ENCODE results near the gene MARVELD1. TPM values are rescaled to one million over a fixed set of nuclear protein-coding genes. Genes with fewer than 3 reads are reported as not detected.
A peak's percentile ranks its signal among the peaks of the same experiment; 100 is the strongest.
"Not testable (repeated sequence)": the region's sequence is repeated elsewhere in the genome, so short reads cannot be mapped to it uniquely, and the experiment has no call there.

MARVELD1 gene
- total and polyA plus RNA-seq, 2 experiments from 2014 or later, result 29.4 to 64.8 TPM

GRCh38 chr10:97679594-97679993 is 33.9 kb upstream of the MARVELD1 start:
- Histone ChIP-seq H3K4me2 (ENCODE audit: unreplicated experiment) (no peak overlapping the region), H3K27me3 (replicated peaks; ENCODE audit: insufficient read depth) (no peaks in the 10 kb centered on the region), H3K4me3 (no peak overlapping the region), H3K79me2 (ENCODE audit: insufficient read depth) (peaks cover 65% of the 10 kb centered on the region), H2AFZ (no peak overlapping the region), H3K27ac (no peak overlapping the region), H4K20me1 (ENCODE audit: insufficient read depth) (no peaks in the 10 kb centered on the region), H3F3A (ENCODE audit: insufficient read depth) (peaks cover 52% of the 10 kb centered on the region), H3K9me3 (ENCODE audit: low read depth) (no peaks in the 10 kb centered on the region), H3K4me1 (ENCODE audit: insufficient read depth) (peaks cover 26% of the 10 kb centered on the region), H3K36me3 (ENCODE audit: low read depth) (peaks cover 33% of the 10 kb centered on the region; the same call in 1 of the 2 replicates), H3K9ac (no peak overlapping the region), H3K9me2 (ENCODE audit: insufficient read depth) (no peaks in the 10 kb centered on the region)
- in situ Hi-C loops (cut with MboI), result no loop called here
- 81 to 83% methylated on average over 15 to 16 of the region's 16 CpGs for WGBS, 2 experiments (ENCODE audit: low coverage in 1 of 2, low lambda C conversion rate in 2 of 2, missing lambda C conversion rate in 2 of 2)
- TF ChIP-seq EZH2phosphoT487 (IDR thresholded peaks at IDR 0.05; ENCODE audit: insufficient read depth, low read depth) (no peak), EZH2 (IDR thresholded peaks at IDR 0.05; ENCODE audit: insufficient read depth, poor library complexity, severe bottlenecking) (no peak)
- no peak for DNase-seq

GRCh38 chr10:97682042-97682441 is 31.5 kb upstream of the MARVELD1 start:
- DNase-seq, result no peak
- Histone ChIP-seq H3K4me2 (ENCODE audit: unreplicated experiment) (no peak overlapping the region), H3K9me3 (ENCODE audit: low read depth) (no peaks in the 10 kb centered on the region), H4K20me1 (ENCODE audit: insufficient read depth) (no peaks in the 10 kb centered on the region), H3K27ac (no peak overlapping the region), H3K79me2 (ENCODE audit: insufficient read depth) (peaks cover 87% of the 10 kb centered on the region), H3K9ac (no peak overlapping the region), H3K36me3 (ENCODE audit: low read depth) (peaks cover 14% of the 10 kb centered on the region; the same call in 1 of the 2 replicates), H3F3A (ENCODE audit: insufficient read depth) (peaks cover 55% of the 10 kb centered on the region), H2AFZ (no peak overlapping the region), H3K4me3 (no peak overlapping the region), H3K9me2 (ENCODE audit: insufficient read depth) (no peaks in the 10 kb centered on the region), H3K27me3 (replicated peaks; ENCODE audit: insufficient read depth) (no peaks in the 10 kb centered on the region), H3K4me1 (ENCODE audit: insufficient read depth) (peaks cover 31% of the 10 kb centered on the region)
- in situ Hi-C loops (cut with MboI), result no loop called here
- WGBS, 2 experiments (ENCODE audit: low coverage in 1 of 2, low lambda C conversion rate in 2 of 2, missing lambda C conversion rate in 2 of 2), result 68 to 83% methylated on average over 4 of the region's 4 CpGs
- TF ChIP-seq EZH2phosphoT487 (IDR thresholded peaks at IDR 0.05; ENCODE audit: insufficient read depth, low read depth) (no peak), EZH2 (IDR thresholded peaks at IDR 0.05; ENCODE audit: insufficient read depth, poor library complexity, severe bottlenecking) (no peak)

- TF ChIP-seq EZH2phosphoT487 (IDR thresholded peaks at IDR 0.05; ENCODE audit: insufficient read depth, low read depth) (no peak), EZH2 (IDR thresholded peaks at IDR 0.05; ENCODE audit: insufficient read depth, poor library complexity, severe bottlenecking) (no peak)
- Histone ChIP-seq H3K4me3 (peak overlapping the region; percentile 91), H3K36me3 (ENCODE audit: low read depth) (no peaks in the 10 kb centered on the region), H3K79me2 (ENCODE audit: insufficient read depth) (peaks cover 76% of the 10 kb centered on the region), H3K27me3 (replicated peaks; ENCODE audit: insufficient read depth) (no peaks in the 10 kb centered on the region), H3K9me2 (ENCODE audit: insufficient read depth) (no peaks in the 10 kb centered on the region), H3K27ac (peak overlapping the region; percentile 99), H3K9ac (peak overlapping the region; percentile 94), H3K4me2 (ENCODE audit: unreplicated experiment) (peak overlapping the region; percentile 96), H3F3A (ENCODE audit: insufficient read depth) (peaks cover 56% of the 10 kb centered on the region), H4K20me1 (ENCODE audit: insufficient read depth) (no peaks in the 10 kb centered on the region), H2AFZ (peak overlapping the region; percentile 8; the same call in 1 of the 2 replicates), H3K4me1 (ENCODE audit: insufficient read depth) (peaks cover 44% of the 10 kb centered on the region), H3K9me3 (ENCODE audit: low read depth) (no peaks in the 10 kb centered on the region)
- in situ Hi-C loops (cut with MboI), result no loop called here
- peak; percentile 71 for DNase-seq
- WGBS, 2 experiments (ENCODE audit: low coverage in 1 of 2, low lambda C conversion rate in 2 of 2, missing lambda C conversion rate in 2 of 2), result 24 to 26% methylated on average over 9 of the region's 9 CpGs
These were observed 29.8 kb upstream of the MARVELD1 start for GRCh38 chr10:97683556-97684367.

GRCh38 chr10:97684368-97684713 is 29.2 kb upstream of the MARVELD1 start:
- H3K79me2 ChIP-seq (ENCODE audit: insufficient read depth), result peaks cover 74% of the 10 kb centered on the region
- peaks cover 62% of the 10 kb centered on the region for H3F3A ChIP-seq (ENCODE audit: insufficient read depth)
- peaks cover 50% of the 10 kb centered on the region for H3K4me1 ChIP-seq (ENCODE audit: insufficient read depth)
- DNase-seq; H3K9me2 ChIP-seq (ENCODE audit: insufficient read depth); H3K27me3 ChIP-seq (replicated peaks; ENCODE audit: insufficient read depth); H4K20me1 ChIP-seq (ENCODE audit: insufficient read depth); in situ Hi-C loops (cut with MboI); H3K9me3 ChIP-seq (ENCODE audit: low read depth); H3K36me3 ChIP-seq (ENCODE audit: low read depth): not testable (repeated sequence)
- WGBS, 2 experiments (ENCODE audit: low coverage in 1 of 2, low lambda C conversion rate in 2 of 2, missing lambda C conversion rate in 2 of 2), result 26 to 34% methylated on average over 6 to 7 of the region's 7 CpGs
- H3K9ac ChIP-seq, result peak overlapping the region; percentile 94
- H3K4me3 ChIP-seq, result peak overlapping the region; percentile 91
- H3K27ac ChIP-seq, result peak overlapping the region; percentile 99
- peak overlapping the region; percentile 96 for H3K4me2 ChIP-seq (ENCODE audit: unreplicated experiment)
- peak overlapping the region; percentile 8; the same call in 1 of the 2 replicates for H2AFZ ChIP-seq
